ENCODE results near the gene GMIP.

DNA sequence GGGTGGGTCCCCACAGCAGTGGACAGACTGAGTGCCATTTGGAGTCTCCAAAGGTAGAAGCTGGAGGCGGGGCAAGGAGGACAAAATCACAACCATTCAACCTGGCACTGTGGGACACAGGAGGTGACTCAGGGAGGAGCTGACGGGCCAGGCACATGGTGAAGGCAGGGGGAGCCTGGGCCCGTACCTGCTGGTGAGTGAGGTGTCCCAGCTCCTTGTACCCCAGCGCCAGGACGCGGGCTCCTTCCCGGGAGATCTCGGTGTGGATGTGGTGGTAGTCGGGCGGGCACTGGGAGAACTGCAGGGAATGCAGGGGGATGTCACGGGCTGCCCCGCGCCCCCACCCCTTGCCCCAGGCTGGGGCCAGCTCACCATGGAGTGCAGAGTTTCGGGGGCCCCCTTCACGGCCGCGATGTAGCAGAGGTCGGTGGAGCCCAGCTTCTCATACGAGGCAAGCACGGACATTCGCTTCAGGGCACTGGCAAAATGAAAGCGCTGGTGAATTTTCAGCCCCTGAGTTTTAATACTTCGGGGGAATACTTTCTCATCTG, 10.2 kb upstream of the GMIP start:
- TF ChIP-seq, protein P1, sequence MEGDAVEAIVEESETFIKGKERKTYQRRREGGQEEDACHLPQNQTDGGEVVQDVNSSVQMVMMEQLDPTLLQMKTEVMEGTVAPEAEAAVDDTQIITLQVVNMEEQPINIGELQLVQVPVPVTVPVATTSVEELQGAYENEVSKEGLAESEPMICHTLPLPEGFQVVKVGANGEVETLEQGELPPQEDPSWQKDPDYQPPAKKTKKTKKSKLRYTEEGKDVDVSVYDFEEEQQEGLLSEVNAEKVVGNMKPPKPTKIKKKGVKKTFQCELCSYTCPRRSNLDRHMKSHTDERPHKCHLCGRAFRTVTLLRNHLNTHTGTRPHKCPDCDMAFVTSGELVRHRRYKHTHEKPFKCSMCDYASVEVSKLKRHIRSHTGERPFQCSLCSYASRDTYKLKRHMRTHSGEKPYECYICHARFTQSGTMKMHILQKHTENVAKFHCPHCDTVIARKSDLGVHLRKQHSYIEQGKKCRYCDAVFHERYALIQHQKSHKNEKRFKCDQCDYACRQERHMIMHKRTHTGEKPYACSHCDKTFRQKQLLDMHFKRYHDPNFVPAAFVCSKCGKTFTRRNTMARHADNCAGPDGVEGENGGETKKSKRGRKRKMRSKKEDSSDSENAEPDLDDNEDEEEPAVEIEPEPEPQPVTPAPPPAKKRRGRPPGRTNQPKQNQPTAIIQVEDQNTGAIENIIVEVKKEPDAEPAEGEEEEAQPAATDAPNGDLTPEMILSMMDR (IDR thresholded peaks at IDR 0.05) = no peak
- no peak for TF ChIP-seq POLR2A (IDR thresholded peaks at IDR 0.05)

All from thyroid gland (tissue), 4 donors.